ENCODE results near the gene BRD3.

DNA sequence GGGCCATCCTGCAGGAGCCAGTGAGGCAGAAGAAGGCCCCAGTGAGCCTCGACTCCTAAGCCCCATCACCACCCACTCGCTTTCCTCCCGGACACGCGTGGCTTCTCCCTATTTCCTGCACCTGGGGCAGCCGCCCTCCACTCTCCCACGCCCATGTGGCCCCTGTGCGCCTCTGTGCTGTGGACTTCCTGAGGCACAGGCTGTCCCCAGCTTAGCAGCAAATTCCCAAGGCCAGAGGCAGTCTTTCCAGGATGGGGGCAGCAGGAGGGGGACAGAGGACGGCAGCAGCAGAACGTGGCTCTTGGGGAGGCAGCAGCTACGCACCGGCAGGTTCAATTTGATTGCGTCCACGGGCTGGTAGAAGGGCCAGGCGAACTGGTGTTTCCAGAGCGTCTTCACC lies 14.9 kb downstream of the BRD3 start:
- TF ChIP-seq, protein P1, sequence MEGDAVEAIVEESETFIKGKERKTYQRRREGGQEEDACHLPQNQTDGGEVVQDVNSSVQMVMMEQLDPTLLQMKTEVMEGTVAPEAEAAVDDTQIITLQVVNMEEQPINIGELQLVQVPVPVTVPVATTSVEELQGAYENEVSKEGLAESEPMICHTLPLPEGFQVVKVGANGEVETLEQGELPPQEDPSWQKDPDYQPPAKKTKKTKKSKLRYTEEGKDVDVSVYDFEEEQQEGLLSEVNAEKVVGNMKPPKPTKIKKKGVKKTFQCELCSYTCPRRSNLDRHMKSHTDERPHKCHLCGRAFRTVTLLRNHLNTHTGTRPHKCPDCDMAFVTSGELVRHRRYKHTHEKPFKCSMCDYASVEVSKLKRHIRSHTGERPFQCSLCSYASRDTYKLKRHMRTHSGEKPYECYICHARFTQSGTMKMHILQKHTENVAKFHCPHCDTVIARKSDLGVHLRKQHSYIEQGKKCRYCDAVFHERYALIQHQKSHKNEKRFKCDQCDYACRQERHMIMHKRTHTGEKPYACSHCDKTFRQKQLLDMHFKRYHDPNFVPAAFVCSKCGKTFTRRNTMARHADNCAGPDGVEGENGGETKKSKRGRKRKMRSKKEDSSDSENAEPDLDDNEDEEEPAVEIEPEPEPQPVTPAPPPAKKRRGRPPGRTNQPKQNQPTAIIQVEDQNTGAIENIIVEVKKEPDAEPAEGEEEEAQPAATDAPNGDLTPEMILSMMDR (IDR thresholded peaks at IDR 0.05; ENCODE audit: low read depth, low read length), result no peak
- TF ChIP-seq EZH2phosphoT487 (IDR thresholded peaks at IDR 0.05; ENCODE audit: low read depth), result no peak
